HG02970 (cell line): Measurements from ENCODE around the gene CCND1.

Experiments used
- ATAC-seq: cut with Tn5 transposase; IDR thresholded peaks from one replicate; pipeline ENCODE4 v1.9.1; 2021; ENCODE audit warnings: mild to moderate bottlenecking, moderate library complexity, moderate number of reproducible peaks; ENCODE audit not compliant: unreplicated experiment, low FRiP score

CCND1 gene

GRCh38 chr11:69640995-69641581 is at the start of gene CCND1:
Gene CCND1 (plus strand): TSS chr11:69641156. CDS start chr11:69641314, 158 bp downstream.
- ATAC-seq: no peak

GRCh38 chr11:69592986-69593650 is 47.8 kb upstream of the CCND1 start:
- ATAC-seq: no peak

- ATAC-seq: no peak
Observed at GRCh38 chr11:69593851-69594250, 47.1 kb upstream of the CCND1 start.

GRCh38 chr11:69594481-69594880 is 46.5 kb upstream of the CCND1 start:
- ATAC-seq: no peak

- no peak for ATAC-seq
Observed at GRCh38 chr11:69595805-69596665, 44.9 kb upstream of the CCND1 start.

- no peak for ATAC-seq
Observed at GRCh38 chr11:69598147-69598546, 42.8 kb upstream of the CCND1 start.

GRCh38 chr11:69599502-69599901 is 41.5 kb upstream of the CCND1 start:
- ATAC-seq: no peak

GRCh38 chr11:69600001-69600400 is 41.0 kb upstream of the CCND1 start:
- no peak for ATAC-seq

- no peak for ATAC-seq
Observed at GRCh38 chr11:69601011-69601975, 39.7 kb upstream of the CCND1 start.

- ATAC-seq: no peak
Observed at GRCh38 chr11:69603111-69603836, 37.7 kb upstream of the CCND1 start.

- ATAC-seq: no peak
Observed at GRCh38 chr11:69604055-69604454, 36.9 kb upstream of the CCND1 start.

- no peak for ATAC-seq
Observed at GRCh38 chr11:69605737-69606526, 35.0 kb upstream of the CCND1 start.

GRCh38 chr11:69609351-69609750 is 31.6 kb upstream of the CCND1 start:
- ATAC-seq: no peak

- ATAC-seq: no peak
Observed at GRCh38 chr11:69611548-69612526, 29.1 kb upstream of the CCND1 start.

GRCh38 chr11:69613594-69613993 is 27.4 kb upstream of the CCND1 start:
- no peak for ATAC-seq

GRCh38 chr11:69614085-69614484 is 26.9 kb upstream of the CCND1 start:
- no peak for ATAC-seq

GRCh38 chr11:69615545-69616278 is 25.2 kb upstream of the CCND1 start:
- no peak for ATAC-seq
